H1 (cell line): ENCODE data around the gene CCDC192. TPM values are rescaled to one million over a fixed set of nuclear protein-coding genes. Genes with fewer than 3 reads are reported as not detected.

Experiments
- CTCF ChIA-PET: fragments of 300-600 bp; sonication (Branson Sonifier 250); formaldehyde crosslinking; loops from one replicate; lab custom pipeline; 2021; ENCODE audit not compliant: partially characterized antibody; lab: Charles Lee
- POLR2A ChIA-PET: fragments of 300-600 bp; sonication (Branson Sonifier 250); formaldehyde crosslinking; loops from one replicate; lab custom pipeline; 2021; ENCODE audit warnings: inconsistent platforms; ENCODE audit not compliant: partially characterized antibody; lab: Charles Lee
- DNase-seq, 2 experiments: peaks; one replicate each; pipeline versions ENCODE4 v3.0.0 to v3.0.0-alpha.2; 2010 to 2022; ENCODE audit warnings: low spot score in 2 of 2, low read depth in 1 of 2, mixed read lengths in 1 of 2
- FAIRE-seq: peaks from 2 replicates; lab custom pipeline; 2011; peaks lifted over from hg19 to GRCh38; lab: Jason Lieb, UNC
- H2AFZ ChIP-seq: 2 replicates; pipeline ENCODE4 v1.8.1; 2012; ENCODE audit warnings: low read length, inconsistent platforms
- H2AK5ac ChIP-seq: 2 replicates; pipeline ENCODE4 v1.6.1; 2013; ENCODE audit warnings: low read depth, low read length
- H2BK120ac ChIP-seq: replicated peaks from 2 replicates; pipeline ENCODE3; 2013; ENCODE audit warnings: low read depth, low read length, inconsistent platforms
- H2BK12ac ChIP-seq: 2 replicates; pipeline ENCODE4 v1.6.1; 2013; ENCODE audit warnings: low read depth, low read length
- H2BK15ac ChIP-seq: 2 replicates; pipeline ENCODE4 v1.6.1; 2013; ENCODE audit warnings: low read length
- H2BK20ac ChIP-seq: 2 replicates; pipeline ENCODE4 v1.6.1; 2013; ENCODE audit warnings: low read length
- H2BK5ac ChIP-seq: 2 replicates; pipeline ENCODE4 v1.6.1; 2013; ENCODE audit warnings: low read depth, low read length
- H3K14ac ChIP-seq: 2 replicates; pipeline ENCODE4 v1.6.1; 2013; ENCODE audit warnings: inconsistent platforms; ENCODE audit not compliant: insufficient read length
- H3K18ac ChIP-seq: 2 replicates; pipeline ENCODE4 v1.6.1; 2013; ENCODE audit warnings: low read length; ENCODE audit errors: extremely low read depth
- H3K23ac ChIP-seq: 2 replicates; pipeline ENCODE4 v1.6.1; 2013; ENCODE audit warnings: inconsistent platforms; ENCODE audit not compliant: insufficient read length
- H3K23me2 ChIP-seq: 2 replicates; pipeline ENCODE4 v1.6.1; 2013; ENCODE audit warnings: low read depth, low read length
- H3K27ac ChIP-seq: 2 replicates; pipeline ENCODE4 v1.6.1; 2011; ENCODE audit warnings: low read depth, low read length, inconsistent platforms
- H3K27me3 ChIP-seq, 4 experiments: replicated peaks in 1 of 4; 1 replicate in 1 of 4; 2 replicates in 3 of 4; pipeline versions ENCODE4 v1.6.1 to v1.8.1; 2011 to 2013; ENCODE audit warnings: low read length in 3 of 4, mild to moderate bottlenecking in 3 of 4, inconsistent platforms in 2 of 4, mixed read lengths in 2 of 4, moderate library complexity in 1 of 4; ENCODE audit not compliant: control insufficient read depth in 3 of 4, insufficient read depth in 3 of 4; ENCODE audit errors: extremely low read depth in 1 of 4
- H3K36me3 ChIP-seq, 4 experiments: 2 replicates each; pipeline versions ENCODE4 v1.6.1 to v1.8.1; 2011 to 2013; ENCODE audit warnings: mild to moderate bottlenecking in 4 of 4, low read length in 3 of 4, moderate library complexity in 2 of 4, control low read depth in 1 of 4, inconsistent platforms in 1 of 4; ENCODE audit not compliant: insufficient read depth in 4 of 4, control insufficient read depth in 2 of 4
- H3K4ac ChIP-seq: replicated peaks from 2 replicates; pipeline ENCODE3; 2013; ENCODE audit warnings: low read length, low read depth, mixed read lengths, inconsistent platforms; ENCODE audit not compliant: insufficient read length
- H3K4me1 ChIP-seq, 4 experiments: replicated peaks in 1 of 4; 1 replicate in 1 of 4; 2 replicates in 3 of 4; pipeline versions ENCODE4 v1.6.1 to v1.8.1; 2011 to 2013; ENCODE audit warnings: low read length in 3 of 4, inconsistent platforms in 2 of 4, mixed read lengths in 1 of 4; ENCODE audit not compliant: insufficient read depth in 4 of 4, control insufficient read depth in 3 of 4
- H3K4me2 ChIP-seq, 2 experiments: 2 replicates each; pipeline versions ENCODE4 v1.6.1 to v1.8.1; 2011 to 2013; ENCODE audit warnings: low read depth in 2 of 2, low read length in 2 of 2, control low read depth in 1 of 2, inconsistent platforms in 1 of 2, mild to moderate bottlenecking in 1 of 2; ENCODE audit not compliant: insufficient read depth in 1 of 2
- H3K4me3 ChIP-seq, 4 experiments: fragments of 200-600, 300-600 bp in 1 of 4; sonication (generic), shearing (Covaris generic), sonication (Bioruptor Twin) in 1 of 4; 2 replicates each; pipeline versions ENCODE4 v1.5.1 to v1.8.1; 2011 to 2016; ENCODE audit warnings: low read length in 4 of 4, low read depth in 3 of 4, control low read depth in 2 of 4, inconsistent platforms in 2 of 4, mild to moderate bottlenecking in 2 of 4, mixed read lengths in 1 of 4, moderate library complexity in 1 of 4; ENCODE audit not compliant: insufficient read depth in 2 of 4; ENCODE audit errors: extremely low read depth in 1 of 4
- H3K56ac ChIP-seq: replicated peaks from 2 replicates; pipeline ENCODE3; 2013; ENCODE audit warnings: low read depth, mild to moderate bottlenecking, mixed read lengths, low read length, inconsistent platforms; ENCODE audit not compliant: insufficient read length
- H3K79me1 ChIP-seq: 2 replicates; pipeline ENCODE4 v1.6.1; 2013; ENCODE audit warnings: low read depth, low read length, control low read depth
- H3K79me2 ChIP-seq, 2 experiments: 2 replicates each; pipeline versions ENCODE4 v1.6.1 to v1.8.1; 2012 to 2013; ENCODE audit warnings: low read length in 2 of 2, mild to moderate bottlenecking in 2 of 2, inconsistent platforms in 1 of 2; ENCODE audit not compliant: insufficient read depth in 2 of 2, control insufficient read depth in 1 of 2
- H3K9ac ChIP-seq, 4 experiments: replicated peaks in 1 of 4; 1 replicate in 1 of 4; 2 replicates in 3 of 4; pipeline versions ENCODE4 v1.6.1 to v1.8.1; 2011 to 2013; ENCODE audit warnings: low read depth in 3 of 4, low read length in 3 of 4, control low read depth in 2 of 4, mild to moderate bottlenecking in 2 of 4, moderate library complexity in 2 of 4, inconsistent platforms in 1 of 4; ENCODE audit errors: extremely low read depth in 1 of 4
- H3K9me3 ChIP-seq, 2 experiments: 2 replicates each; pipeline versions ENCODE4 v1.6.1 to v1.8.1; 2012 to 2013; ENCODE audit warnings: mild to moderate bottlenecking in 2 of 2, moderate library complexity in 2 of 2, control low read depth in 1 of 2, inconsistent platforms in 1 of 2, low read depth in 1 of 2, low read length in 1 of 2, mixed read lengths in 1 of 2; ENCODE audit not compliant: insufficient read depth in 2 of 2
- H4K20me1 ChIP-seq, 2 experiments: replicated peaks in 1 of 2; 2 replicates each; pipeline versions ENCODE3 to v1.8.1; 2011 to 2013; ENCODE audit warnings: inconsistent platforms in 2 of 2, low read length in 2 of 2, mild to moderate bottlenecking in 1 of 2; ENCODE audit not compliant: insufficient read depth in 2 of 2, control insufficient read depth in 1 of 2
- H4K5ac ChIP-seq: 2 replicates; pipeline ENCODE4 v1.6.1; 2013; ENCODE audit warnings: low read length, low read depth, mixed read lengths, inconsistent platforms; ENCODE audit not compliant: insufficient read length
- H4K8ac ChIP-seq: 2 replicates; pipeline ENCODE4 v1.8.0; 2013; ENCODE audit warnings: mild to moderate bottlenecking, moderate library complexity, low read length, inconsistent platforms; ENCODE audit not compliant: insufficient read depth; ENCODE audit errors: extremely low read depth
- H4K91ac ChIP-seq: replicated peaks from 2 replicates; pipeline ENCODE3; 2013; ENCODE audit warnings: low read length, mixed read lengths, inconsistent platforms; ENCODE audit not compliant: insufficient read length
- ASH2L ChIP-seq: fragments of 200-600, 300-600 bp; sonication (generic); IDR thresholded peaks from one replicate; pipeline ENCODE4 v1.7.1; 2017; ENCODE audit warnings: low read length
- BRCA1 ChIP-seq: IDR thresholded peaks from 2 replicates; pipeline ENCODE4 v1.6.1; 2012; ENCODE audit warnings: low read depth, low read length, improper control_type of control experiment
- CBX5 ChIP-seq: fragments of 300-800, 300-1000 bp; sonication (generic); IDR thresholded peaks from 2 replicates; pipeline ENCODE4 v1.7.1; 2016; ENCODE audit warnings: antibody characterized with exemption, low read length, low read depth
- EP300 ChIP-seq, 2 experiments: IDR thresholded peaks; 1 replicate in 1 of 2; 2 replicates in 1 of 2; pipeline ENCODE4 v1.6.1; 2011 to 2012; ENCODE audit warnings: low read depth in 2 of 2, low read length in 2 of 2, mild to moderate bottlenecking in 2 of 2, borderline replicate concordance in 1 of 2, inconsistent platforms in 1 of 2, moderate library complexity in 1 of 2
- HDAC6 ChIP-seq: IDR thresholded peaks from one replicate; pipeline ENCODE4 v1.7.1; 2012; ENCODE audit warnings: low read depth, mild to moderate bottlenecking, inconsistent platforms, low read length, moderate library complexity
- MAFK ChIP-seq: IDR thresholded peaks from 2 replicates; pipeline ENCODE4 v1.6.1; 2012; ENCODE audit warnings: low read depth, mild to moderate bottlenecking, improper control_type of control experiment, low read length
- NRF1 ChIP-seq: IDR thresholded peaks from 2 replicates; pipeline ENCODE4 v1.6.1; 2011; ENCODE audit warnings: mild to moderate bottlenecking, low read depth, low read length, improper control_type of control experiment
- RXRA ChIP-seq: IDR thresholded peaks from 2 replicates; pipeline ENCODE4 v1.6.1; 2011; ENCODE audit warnings: low read depth, mild to moderate bottlenecking, low read length, moderate library complexity; ENCODE audit not compliant: insufficient read depth
- SIX5 ChIP-seq: IDR thresholded peaks from 2 replicates; pipeline ENCODE4 v1.6.1; 2011; ENCODE audit warnings: mild to moderate bottlenecking, low read depth, low read length
- SP1 ChIP-seq: IDR thresholded peaks from 2 replicates; pipeline ENCODE4 v1.6.1; 2011; ENCODE audit warnings: low read depth, low read length
- SP2 ChIP-seq: IDR thresholded peaks from 2 replicates; pipeline ENCODE4 v1.6.1; 2012; ENCODE audit warnings: mild to moderate bottlenecking, low read length, inconsistent platforms
- SP4 ChIP-seq: IDR thresholded peaks from 2 replicates; pipeline ENCODE4 v1.6.1; 2012; ENCODE audit warnings: low read length, inconsistent platforms
- TAF1 ChIP-seq: IDR thresholded peaks from 2 replicates; pipeline ENCODE4 v1.6.1; 2011; ENCODE audit warnings: mild to moderate bottlenecking, low read depth, low read length
- WGBS, 2 experiments: shearing (Covaris generic) in 1 of 2; methylation state at CpG; one replicate each; pipeline versions ENCODE4 v1.1.6 to v1.1.7; 2013 to 2015; ENCODE audit warnings: low lambda C conversion rate in 2 of 2, mixed read lengths in 2 of 2, inconsistent platforms in 1 of 2, low coverage in 1 of 2, missing lambda C conversion rate in 1 of 2; ENCODE audit not compliant: insufficient replicate concordance in 2 of 2, insufficient coverage in 1 of 2, insufficient read length in 1 of 2; ENCODE audit errors: extremely low coverage in 1 of 2, missing lambda C conversion rate in 1 of 2; 5-methylcytosine and 5-hydroxymethylcytosine counted together
- polyA plus RNA-seq, 7 experiments: library from polyadenylated mRNA; depleted of rRNA in 3 of 7; stranded (reverse) in 5 of 7; unstranded in 2 of 7; fragments of >200 nt in 5 of 7; fragments of 200-250 nt in 2 of 7; gene quantifications; 1 replicate in 5 of 7; 2 replicates in 1 of 7; 4 replicates in 1 of 7; pipeline versions ENCODE4 v1.2.1 to v1.2.3, GENCODE V29; 2011 to 2013; ENCODE audit warnings: missing spikeins in 2 of 7, mixed read lengths in 2 of 7
- total RNA-seq: library from RNA; stranded (reverse); fragmentation: NEBNext Ultra II Directional; extraction: Animal tissue kit (Norgen Biotek cat#: 25700); gene quantifications from 2 replicates; pipeline ENCODE4 v1.2.1, GENCODE V29; 2021

CCDC192 gene
- total and polyA plus RNA-seq, 2 of the 8 experiments (the other 6 are each of a cell fraction or from before 2014, with no cell fraction given), result 0.61 TPM; not detected in 1

- Histone ChIP-seq H2BK20ac (no peak overlapping the region), H2AFZ (no peak overlapping the region), H3K9me3 (no peaks in the 10 kb centered on the region), H2BK120ac (no peak overlapping the region), H3K9ac (no peak overlapping the region), H3K27ac (no peak overlapping the region), H3K79me1 (no peaks in the 10 kb centered on the region), H3K56ac (no peak overlapping the region), H3K4ac (no peak overlapping the region), H2AK5ac (no peak overlapping the region), H3K27me3 (no peaks in the 10 kb centered on the region), H3K4me2 (no peak overlapping the region), H4K20me1 (no peaks in the 10 kb centered on the region), H3K4me1 (peaks cover 0 to 3% (median 0%) of the 10 kb centered on the region in 4 experiments; a peak in 1 of 7 replicates), H3K36me3 (no peaks in the 10 kb centered on the region), H2BK5ac (no peak overlapping the region), H3K18ac (no peak overlapping the region), H3K4me3 (no peak overlapping the region), H2BK12ac (no peak overlapping the region)
- FAIRE-seq, result no peak
- 98% methylated on average over 6 of the region's 6 CpGs; no CpG with 5 or more reads in 1 of the 2 experiments for WGBS, 2 experiments
- no peak for DNase-seq
- POLR2A ChIA-PET, result no interaction called here
- TF ChIP-seq SP2, result no peak
- no peak for TF ChIP-seq RXRA
- no peak for TF ChIP-seq BRCA1
- TF ChIP-seq ASH2L, result no peak
- no peak for TF ChIP-seq SP4
- TF ChIP-seq CBX5, result no peak
- no peak for TF ChIP-seq NRF1
- no peak for TF ChIP-seq MAFK
- no peak for TF ChIP-seq EP300 (IDR thresholded peaks at IDR 0.05; ENCODE audit: borderline replicate concordance in 1 of 2, low read depth in 2 of 2, low read length in 2 of 2)
- TF ChIP-seq SIX5, result no peak
- TF ChIP-seq TAF1, result no peak
- TF ChIP-seq HDAC6, result no peak
- no peak for TF ChIP-seq SP1
- TF ChIP-seq, all 59 proteins: peak for 0
- H4K5ac ChIP-seq, result no peak overlapping the region
- no peak overlapping the region for H4K91ac ChIP-seq
- no peaks in the 10 kb centered on the region for H3K23me2 ChIP-seq
- H2BK15ac ChIP-seq, result no peak overlapping the region
- CTCF ChIA-PET, result interaction anchor here (0.7 to 1.9 kb wide), 6 partner anchors 9 to 329 kb away, joined by 3 to 6 read pairs (median 3); no protein-coding TSS in a partner anchor
- H3K14ac ChIP-seq, result no peak overlapping the region
- H3K79me2 ChIP-seq, result no peaks in the 10 kb centered on the region
- H4K8ac ChIP-seq, result no peak overlapping the region
- H3K23ac ChIP-seq, result no peak overlapping the region
These were observed 189.4 kb downstream of the CCDC192 start for GRCh38 chr5:127892467-127893207.
